GM18870 (cell line): ENCODE data around the gene EPS15.
"Not testable (repeated sequence)": the region's sequence is repeated elsewhere in the genome, so short reads cannot be mapped to it uniquely, and the experiment has no call there.

Experiments
- ATAC-seq: cut with Tn5 transposase; IDR thresholded peaks from one replicate; pipeline ENCODE4 v1.9.1; 2021; ENCODE audit warnings: moderate library complexity; ENCODE audit not compliant: unreplicated experiment

The EPS15 gene

GRCh38 chr1:51543858-51544257, 24.8 kb upstream of the EPS15 start:
- ATAC-seq = no peak

- no peak for ATAC-seq
Measured at GRCh38 chr1:51542158-51542953, 23.3 kb upstream of the EPS15 start.

GRCh38 chr1:51541313-51542050, 22.4 kb upstream of the EPS15 start:
- ATAC-seq = no peak

GRCh38 chr1:51537568-51537967, 18.5 kb upstream of the EPS15 start:
- no peak for ATAC-seq

GRCh38 chr1:51535006-51535592, 16.0 kb upstream of the EPS15 start:
- ATAC-seq = no peak

GRCh38 chr1:51534447-51534846, 15.4 kb upstream of the EPS15 start:
- ATAC-seq = no peak

- no peak for ATAC-seq
Measured at GRCh38 chr1:51532853-51533252, 13.8 kb upstream of the EPS15 start.

GRCh38 chr1:51530447-51530846, 11.4 kb upstream of the EPS15 start:
- not testable (repeated sequence) for ATAC-seq

GRCh38 chr1:51527144-51527543, 8.1 kb upstream of the EPS15 start:
- ATAC-seq = no peak

GRCh38 chr1:51526248-51526647, 7.2 kb upstream of the EPS15 start:
- no peak for ATAC-seq

GRCh38 chr1:51525295-51525694, 6.2 kb upstream of the EPS15 start:
- ATAC-seq = no peak

- no peak for ATAC-seq
Measured at GRCh38 chr1:51524817-51525216, 5.8 kb upstream of the EPS15 start.

- ATAC-seq = no peak
Measured at GRCh38 chr1:51523931-51524330, 4.9 kb upstream of the EPS15 start.

GRCh38 chr1:51520700-51521248, 1.7 kb upstream of the EPS15 start:
- no peak for ATAC-seq

- ATAC-seq = no peak
Measured at GRCh38 chr1:51519865-51520699, 1.0 kb upstream of the EPS15 start.

GRCh38 chr1:51518586-51519047, 449 bp downstream of the EPS15 start:
- ATAC-seq = peak; percentile 23

- no peak for ATAC-seq
Measured at GRCh38 chr1:51518033-51518585, 957 bp downstream of the EPS15 start.

- no peak for ATAC-seq
Measured at GRCh38 chr1:51517361-51518032, 1.6 kb downstream of the EPS15 start.

GRCh38 chr1:51516649-51517158, 2.4 kb downstream of the EPS15 start:
- no peak for ATAC-seq
